Panc1 (cell line): ENCODE data around the gene MAP7D3.

Experiments
- SIN3A ChIP-seq: IDR thresholded peaks from 2 replicates; pipeline ENCODE4 v1.6.1; 2012; ENCODE audit warnings: low read depth, mild to moderate bottlenecking, low read length, moderate library complexity, borderline replicate concordance; ENCODE audit not compliant: insufficient read depth
- TF ChIP-seq, protein P1 (sequence below), 2 experiments: IDR thresholded peaks; 2 replicates each; pipeline ENCODE4 v1.6.1; 2011 to 2012; ENCODE audit warnings: low read depth in 2 of 2, control low read depth in 1 of 2, low read length in 1 of 2, mild to moderate bottlenecking in 1 of 2, moderate library complexity in 1 of 2; ENCODE audit not compliant: insufficient read depth in 1 of 2
- TF ChIP-seq, protein P2 (sequence below): fragments of 450-650 bp; IDR thresholded peaks from 2 replicates; pipeline ENCODE4 v1.5.1; 2017; ENCODE audit warnings: mild to moderate bottlenecking

GRCh38 chrX:136204571-136204970 lies 46.6 kb downstream of the MAP7D3 start:
- TF ChIP-seq, protein P1, sequence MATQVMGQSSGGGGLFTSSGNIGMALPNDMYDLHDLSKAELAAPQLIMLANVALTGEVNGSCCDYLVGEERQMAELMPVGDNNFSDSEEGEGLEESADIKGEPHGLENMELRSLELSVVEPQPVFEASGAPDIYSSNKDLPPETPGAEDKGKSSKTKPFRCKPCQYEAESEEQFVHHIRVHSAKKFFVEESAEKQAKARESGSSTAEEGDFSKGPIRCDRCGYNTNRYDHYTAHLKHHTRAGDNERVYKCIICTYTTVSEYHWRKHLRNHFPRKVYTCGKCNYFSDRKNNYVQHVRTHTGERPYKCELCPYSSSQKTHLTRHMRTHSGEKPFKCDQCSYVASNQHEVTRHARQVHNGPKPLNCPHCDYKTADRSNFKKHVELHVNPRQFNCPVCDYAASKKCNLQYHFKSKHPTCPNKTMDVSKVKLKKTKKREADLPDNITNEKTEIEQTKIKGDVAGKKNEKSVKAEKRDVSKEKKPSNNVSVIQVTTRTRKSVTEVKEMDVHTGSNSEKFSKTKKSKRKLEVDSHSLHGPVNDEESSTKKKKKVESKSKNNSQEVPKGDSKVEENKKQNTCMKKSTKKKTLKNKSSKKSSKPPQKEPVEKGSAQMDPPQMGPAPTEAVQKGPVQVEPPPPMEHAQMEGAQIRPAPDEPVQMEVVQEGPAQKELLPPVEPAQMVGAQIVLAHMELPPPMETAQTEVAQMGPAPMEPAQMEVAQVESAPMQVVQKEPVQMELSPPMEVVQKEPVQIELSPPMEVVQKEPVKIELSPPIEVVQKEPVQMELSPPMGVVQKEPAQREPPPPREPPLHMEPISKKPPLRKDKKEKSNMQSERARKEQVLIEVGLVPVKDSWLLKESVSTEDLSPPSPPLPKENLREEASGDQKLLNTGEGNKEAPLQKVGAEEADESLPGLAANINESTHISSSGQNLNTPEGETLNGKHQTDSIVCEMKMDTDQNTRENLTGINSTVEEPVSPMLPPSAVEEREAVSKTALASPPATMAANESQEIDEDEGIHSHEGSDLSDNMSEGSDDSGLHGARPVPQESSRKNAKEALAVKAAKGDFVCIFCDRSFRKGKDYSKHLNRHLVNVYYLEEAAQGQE (IDR thresholded peaks at IDR 0.05; ENCODE audit: insufficient read depth in 1 of 2, low read depth in 2 of 2, low read length in 1 of 2), result no peak
- TF ChIP-seq, protein P2, sequence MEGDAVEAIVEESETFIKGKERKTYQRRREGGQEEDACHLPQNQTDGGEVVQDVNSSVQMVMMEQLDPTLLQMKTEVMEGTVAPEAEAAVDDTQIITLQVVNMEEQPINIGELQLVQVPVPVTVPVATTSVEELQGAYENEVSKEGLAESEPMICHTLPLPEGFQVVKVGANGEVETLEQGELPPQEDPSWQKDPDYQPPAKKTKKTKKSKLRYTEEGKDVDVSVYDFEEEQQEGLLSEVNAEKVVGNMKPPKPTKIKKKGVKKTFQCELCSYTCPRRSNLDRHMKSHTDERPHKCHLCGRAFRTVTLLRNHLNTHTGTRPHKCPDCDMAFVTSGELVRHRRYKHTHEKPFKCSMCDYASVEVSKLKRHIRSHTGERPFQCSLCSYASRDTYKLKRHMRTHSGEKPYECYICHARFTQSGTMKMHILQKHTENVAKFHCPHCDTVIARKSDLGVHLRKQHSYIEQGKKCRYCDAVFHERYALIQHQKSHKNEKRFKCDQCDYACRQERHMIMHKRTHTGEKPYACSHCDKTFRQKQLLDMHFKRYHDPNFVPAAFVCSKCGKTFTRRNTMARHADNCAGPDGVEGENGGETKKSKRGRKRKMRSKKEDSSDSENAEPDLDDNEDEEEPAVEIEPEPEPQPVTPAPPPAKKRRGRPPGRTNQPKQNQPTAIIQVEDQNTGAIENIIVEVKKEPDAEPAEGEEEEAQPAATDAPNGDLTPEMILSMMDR, result no peak
- no peak for TF ChIP-seq SIN3A
